Muscle of arm (tissue), 14 donors: ENCODE results near the gene IGFBP7. TPM values are rescaled to one million over a fixed set of nuclear protein-coding genes. Genes with fewer than 3 reads are reported as not detected.

Experiments
- DNase-seq: peaks from one replicate; pipeline ENCODE4 v3.0.0-alpha.2; 2013
- long read RNA-seq, 11 donors: transcript quantifications; one replicate each; lab custom pipeline, GENCODE V29; 2026
- polyA plus RNA-seq, 12 donors: library from polyadenylated mRNA; unstranded; fragments of 120-200 nt; gene quantifications; one replicate each; pipeline ENCODE4 v1.2.1, GENCODE V29; 2013; ENCODE audit not compliant: insufficient read length in 12 of 12

Gene IGFBP7, protein sequence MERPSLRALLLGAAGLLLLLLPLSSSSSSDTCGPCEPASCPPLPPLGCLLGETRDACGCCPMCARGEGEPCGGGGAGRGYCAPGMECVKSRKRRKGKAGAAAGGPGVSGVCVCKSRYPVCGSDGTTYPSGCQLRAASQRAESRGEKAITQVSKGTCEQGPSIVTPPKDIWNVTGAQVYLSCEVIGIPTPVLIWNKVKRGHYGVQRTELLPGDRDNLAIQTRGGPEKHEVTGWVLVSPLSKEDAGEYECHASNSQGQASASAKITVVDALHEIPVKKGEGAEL
- polyA plus RNA-seq = 100 to 1,000 TPM in 11 of 12 donors, not detected in 1; 114 to 158 (median 134) TPM
- long read RNA-seq, donor 1, transcript IGFBP7-201 (5 exons, 1,427 nt) = major isoform, 88 of 173 reads
- long read RNA-seq, donor 1, partial matches to known transcripts = 82 of 173 reads
- long read RNA-seq, donor 1, other reads (novel, unspliced or antisense) = 0 of 173 reads
- long read RNA-seq, donor 2, transcript IGFBP7-201 (5 exons, 1,427 nt) = major isoform, 93 of 310 reads
- long read RNA-seq, donor 2, transcript IGFBP7-203 (4 exons, 1,251 nt) = minor isoform, 7 of 310 reads
- long read RNA-seq, donor 2, partial matches to known transcripts = 184 of 310 reads
- long read RNA-seq, donor 2, other reads (novel, unspliced or antisense) = 26 of 310 reads
- long read RNA-seq, donor 3, transcript IGFBP7-201 (5 exons, 1,427 nt) = major isoform, 48 of 80 reads
- long read RNA-seq, donor 3, partial matches to known transcripts = 31 of 80 reads
- long read RNA-seq, donor 3, other reads (novel, unspliced or antisense) = 0 of 80 reads
- long read RNA-seq, donor 4, transcript IGFBP7-201 (5 exons, 1,427 nt) = major isoform, 39 of 65 reads
- long read RNA-seq, donor 4, partial matches to known transcripts = 19 of 65 reads
- long read RNA-seq, donor 4, other reads (novel, unspliced or antisense) = 7 of 65 reads
- long read RNA-seq, donor 5, transcript IGFBP7-203 (4 exons, 1,251 nt) = minor isoform, 6 of 147 reads
- long read RNA-seq, donor 5, transcript IGFBP7-201 (5 exons, 1,427 nt) = major isoform, 90 of 147 reads
- long read RNA-seq, donor 5, partial matches to known transcripts = 51 of 147 reads
- long read RNA-seq, donor 5, other reads (novel, unspliced or antisense) = 0 of 147 reads
- long read RNA-seq, donor 6, transcript IGFBP7-201 (5 exons, 1,427 nt) = major isoform, 53 of 94 reads
- long read RNA-seq, donor 6, partial matches to known transcripts = 39 of 94 reads
- long read RNA-seq, donor 6, other reads (novel, unspliced or antisense) = 0 of 94 reads
- long read RNA-seq, donor 7, transcript IGFBP7-201 (5 exons, 1,427 nt) = major isoform, 61 of 102 reads
- long read RNA-seq, donor 7, partial matches to known transcripts = 38 of 102 reads
- long read RNA-seq, donor 7, other reads (novel, unspliced or antisense) = 0 of 102 reads
- long read RNA-seq, donor 8, transcript IGFBP7-201 (5 exons, 1,427 nt) = major isoform, 92 of 138 reads
- long read RNA-seq, donor 8, partial matches to known transcripts = 45 of 138 reads
- long read RNA-seq, donor 8, other reads (novel, unspliced or antisense) = 0 of 138 reads
- long read RNA-seq, donor 9, transcript IGFBP7-201 (5 exons, 1,427 nt) = major isoform, 64 of 128 reads
- long read RNA-seq, donor 9, partial matches to known transcripts = 62 of 128 reads
- long read RNA-seq, donor 9, other reads (novel, unspliced or antisense) = 0 of 128 reads
- long read RNA-seq, donor 10, transcript IGFBP7-201 (5 exons, 1,427 nt) = major isoform, 111 of 178 reads
- long read RNA-seq, donor 10, partial matches to known transcripts = 63 of 178 reads
- long read RNA-seq, donor 10, other reads (novel, unspliced or antisense) = 0 of 178 reads
- long read RNA-seq, donor 11, transcript IGFBP7-201 (5 exons, 1,427 nt) = major isoform, 108 of 264 reads
- long read RNA-seq, donor 11, partial matches to known transcripts = 154 of 264 reads
- long read RNA-seq, donor 11, other reads (novel, unspliced or antisense) = 0 of 264 reads

DNA sequence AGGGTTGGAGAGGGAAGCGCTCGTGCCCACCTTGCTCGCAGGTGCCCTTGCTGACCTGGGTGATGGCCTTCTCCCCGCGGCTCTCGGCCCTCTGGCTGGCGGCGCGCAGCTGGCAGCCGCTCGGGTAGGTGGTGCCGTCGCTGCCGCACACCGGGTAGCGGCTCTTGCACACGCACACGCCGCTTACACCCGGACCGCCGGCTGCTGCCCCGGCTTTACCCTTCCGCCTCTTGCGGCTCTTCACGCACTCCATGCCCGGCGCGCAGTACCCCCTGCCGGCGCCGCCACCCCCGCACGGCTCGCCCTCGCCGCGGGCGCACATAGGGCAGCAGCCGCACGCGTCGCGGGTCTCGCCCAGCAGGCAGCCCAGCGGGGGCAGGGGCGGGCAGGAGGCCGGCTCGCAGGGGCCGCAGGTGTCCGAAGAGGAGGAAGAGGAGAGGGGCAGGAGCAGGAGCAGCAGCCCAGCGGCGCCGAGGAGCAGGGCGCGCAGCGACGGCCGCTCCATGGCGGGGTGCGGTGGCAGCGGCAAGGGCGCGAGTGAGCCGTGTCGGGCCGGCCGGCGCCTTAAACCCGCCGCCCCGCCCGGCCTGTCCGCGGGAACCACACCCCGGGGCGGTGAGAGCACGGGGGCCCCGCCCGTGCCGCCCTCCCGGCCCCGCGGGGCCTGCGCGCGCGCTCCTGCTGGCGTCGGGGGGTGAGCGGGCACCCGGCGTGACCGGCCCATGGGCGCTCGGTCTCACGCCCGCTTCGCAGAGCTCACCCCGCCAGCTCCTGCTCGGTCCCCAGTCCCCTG lies at the start of gene IGFBP7:
Gene IGFBP7, minus strand, starts transcription at position 539 of the 793 bp plus-strand sequence. Its CDS starts 34 bp downstream, at position 505.
- DNase-seq = no peak

DNA sequence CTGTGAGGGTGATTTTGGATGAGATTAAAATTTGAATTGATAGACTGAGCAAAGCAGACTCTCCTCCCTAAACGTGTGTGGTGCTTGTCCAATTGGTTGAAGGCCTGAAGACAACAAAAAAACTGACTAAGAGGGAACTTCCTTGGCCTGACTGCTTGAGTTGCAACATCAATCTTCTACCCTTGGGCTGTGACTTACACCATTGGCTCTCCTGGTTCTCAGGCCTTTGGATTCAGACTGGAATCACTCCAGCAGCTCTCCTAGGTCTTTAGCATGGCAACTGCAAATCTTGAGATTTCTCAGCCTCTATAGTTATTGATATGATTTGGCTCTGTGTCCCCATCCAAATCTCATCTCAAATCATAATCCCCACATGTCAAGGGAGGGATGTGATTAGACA lies 49.7 kb upstream of the IGFBP7 start:
- no peak for DNase-seq

DNA sequence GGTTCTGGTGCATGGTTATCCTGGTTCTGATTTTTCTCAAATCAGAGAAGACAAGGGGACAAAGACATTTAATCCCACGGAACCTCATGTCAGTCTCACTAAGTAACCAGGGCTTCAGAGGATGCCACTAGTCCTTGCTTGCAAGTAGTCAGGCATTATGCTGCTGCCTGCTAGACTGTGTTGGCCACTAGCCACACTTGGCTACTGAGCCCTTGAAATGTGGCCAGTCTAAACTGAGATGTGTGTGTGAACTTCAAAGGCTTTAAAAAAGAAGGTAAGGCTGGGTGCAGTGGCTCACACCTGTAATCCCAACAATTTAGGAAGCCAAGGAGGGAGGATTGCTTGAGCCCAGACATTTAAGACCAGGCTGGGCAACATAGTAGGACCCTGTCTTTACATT lies 48.6 kb upstream of the IGFBP7 start:
- DNase-seq = no peak

DNA sequence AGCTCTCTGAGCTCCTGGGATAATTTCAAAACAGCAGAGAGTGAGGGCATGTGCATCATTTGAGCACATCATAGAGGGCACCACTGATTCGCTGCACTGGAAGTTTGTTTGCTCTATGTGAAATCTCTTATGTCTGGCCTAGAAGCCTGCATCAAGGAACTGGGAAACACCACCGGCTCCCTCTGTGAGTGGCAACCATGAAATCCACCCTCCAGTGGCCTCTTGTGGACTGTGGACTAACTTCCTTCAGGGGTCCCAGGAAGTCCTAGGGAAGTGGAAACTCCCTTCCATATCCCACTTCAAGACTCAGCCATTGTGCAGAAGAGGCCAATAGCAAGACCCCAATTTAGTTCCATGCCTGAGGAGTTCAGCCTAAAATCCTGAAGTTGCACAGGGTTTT lies 48.0 kb upstream of the IGFBP7 start:
- DNase-seq = no peak

DNA sequence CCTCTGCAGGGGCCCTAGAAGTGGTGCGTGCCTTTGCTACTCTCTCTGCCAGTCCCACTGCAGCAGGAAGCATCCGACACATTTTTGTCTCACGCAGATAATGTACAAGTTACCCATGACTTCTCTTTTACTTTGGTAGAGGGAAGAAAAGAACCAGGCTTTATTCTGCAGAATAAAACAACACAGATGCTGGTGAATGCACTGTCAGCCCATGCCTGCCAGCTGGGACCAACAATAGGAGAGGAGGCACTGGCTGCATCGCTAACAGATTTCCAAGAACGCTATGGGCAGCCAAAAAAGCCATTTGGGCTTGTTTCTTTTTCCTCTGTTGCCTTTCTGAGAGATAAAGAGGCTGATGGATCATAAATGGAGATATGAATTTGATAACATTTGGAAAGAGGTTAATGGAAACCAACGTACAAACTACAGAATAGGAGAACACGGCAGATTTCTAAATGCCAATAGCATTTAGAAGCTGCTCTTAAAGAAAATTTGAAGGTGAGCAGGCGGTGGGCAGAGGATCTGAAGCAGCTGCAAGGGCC lies 47.5 kb upstream of the IGFBP7 start:
- DNase-seq = no peak

DNA sequence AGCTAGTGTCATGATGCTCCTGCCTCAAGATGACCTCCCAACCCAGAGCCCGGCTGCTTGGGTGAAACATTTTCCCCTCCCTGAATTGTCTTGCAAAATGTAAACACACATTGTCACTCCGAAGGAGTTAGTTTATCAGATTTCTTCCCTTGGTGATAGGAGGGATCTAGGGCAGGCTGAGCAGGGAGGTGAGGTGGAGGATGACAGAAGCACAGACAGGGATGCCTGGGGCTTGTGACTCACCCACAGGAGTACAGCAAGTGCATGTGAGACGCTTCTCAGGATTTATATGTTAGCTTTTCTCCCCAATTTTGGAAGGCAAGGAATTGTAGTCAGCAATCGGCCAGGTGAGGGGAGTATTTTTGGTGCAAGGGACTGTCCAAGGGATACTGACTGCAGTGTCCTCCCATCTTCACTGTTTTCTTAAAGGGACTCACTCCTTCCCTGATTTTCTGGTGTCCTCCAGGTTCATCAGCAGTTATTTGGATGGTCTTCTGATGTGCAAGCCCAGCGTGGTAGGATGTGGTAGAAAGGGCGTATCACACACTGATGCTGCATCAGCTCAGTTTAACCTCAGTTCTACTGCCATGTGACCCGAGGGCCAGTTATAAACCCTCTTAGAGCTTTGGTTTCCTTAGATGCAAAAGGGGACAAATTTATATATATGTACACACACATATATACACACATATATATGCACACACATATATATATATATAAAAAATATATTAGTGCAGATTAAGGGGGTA lies 46.2 kb upstream of the IGFBP7 start:
- DNase-seq = no peak

DNA sequence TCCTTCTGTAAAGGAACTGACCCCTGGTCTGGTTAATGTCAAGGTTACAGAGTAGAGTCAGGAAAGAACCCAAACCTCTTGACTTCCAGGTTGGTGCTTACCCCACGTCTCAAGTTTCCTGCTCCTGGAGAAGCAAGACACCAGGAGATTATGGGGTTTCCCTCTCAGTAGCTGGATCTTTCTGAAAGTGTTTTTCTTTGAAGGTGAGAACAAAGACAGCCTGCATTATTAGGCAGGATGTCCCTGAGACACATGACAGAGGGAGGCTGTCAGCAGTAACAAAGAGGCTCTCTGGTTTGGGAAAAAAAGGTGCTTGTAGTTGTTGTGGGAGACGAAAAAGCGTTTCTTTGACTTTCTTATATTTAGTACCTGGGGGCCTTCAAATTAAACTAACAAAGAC lies 44.7 kb upstream of the IGFBP7 start:
- no peak for DNase-seq

DNA sequence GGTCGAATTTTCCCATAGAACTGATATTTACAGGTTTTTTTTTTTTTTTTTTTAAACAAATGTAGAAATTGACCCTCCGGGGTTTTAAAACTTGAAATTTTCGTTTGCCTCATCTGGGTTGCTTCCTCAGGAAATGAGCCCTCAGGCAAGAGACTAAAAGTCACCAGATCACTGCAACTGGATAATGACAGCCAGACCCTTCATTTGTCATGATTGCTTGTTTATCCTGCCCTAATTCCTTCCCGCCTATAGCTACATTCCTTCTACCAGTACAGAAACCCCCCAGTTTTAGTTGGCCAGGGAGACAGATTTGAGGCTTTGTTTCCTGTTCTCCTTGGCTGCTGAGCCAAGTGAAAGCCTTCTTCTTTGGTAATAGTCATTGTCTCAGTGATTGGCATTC lies 44.0 kb upstream of the IGFBP7 start:
- DNase-seq = no peak

DNA sequence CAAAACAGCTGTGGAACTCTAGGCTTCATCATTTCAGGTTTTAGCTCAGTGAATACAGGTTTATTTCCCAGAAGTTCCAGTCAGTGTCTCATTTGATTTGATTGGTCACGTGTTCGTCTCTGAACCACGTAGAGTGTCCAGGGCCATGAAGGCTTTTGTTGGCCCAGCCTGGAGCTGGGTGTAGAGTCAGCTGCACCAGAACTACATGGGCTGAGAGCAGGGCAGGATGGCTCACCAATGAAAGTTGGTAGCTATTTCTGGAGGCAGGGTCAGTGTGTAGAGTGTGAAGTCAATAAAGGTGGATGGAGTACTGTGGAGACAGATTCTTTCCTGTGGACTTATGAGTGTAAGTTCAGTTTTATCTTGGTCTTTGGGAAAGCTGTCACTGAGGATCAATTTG lies 43.0 kb upstream of the IGFBP7 start:
- no peak for DNase-seq

DNA sequence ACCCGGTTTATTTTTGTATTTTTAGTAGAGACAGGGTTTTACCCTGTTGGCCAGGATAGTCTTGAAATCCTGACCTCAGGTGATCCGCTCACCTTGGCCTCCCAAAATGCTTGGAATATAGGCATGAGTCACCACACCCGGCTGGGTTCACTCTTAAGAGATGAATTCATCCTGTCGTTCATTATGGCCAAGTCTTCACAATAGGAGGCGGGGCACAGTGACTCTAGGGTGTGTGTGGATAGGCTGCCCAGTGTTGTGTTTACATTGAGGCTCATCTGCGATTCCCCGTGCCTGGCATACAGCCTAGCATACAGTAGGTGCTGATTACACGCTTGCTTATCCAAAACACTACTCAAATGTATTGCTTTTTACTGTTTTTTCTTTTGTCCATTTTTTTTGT lies 41.3 kb upstream of the IGFBP7 start:
- no peak for DNase-seq

DNA sequence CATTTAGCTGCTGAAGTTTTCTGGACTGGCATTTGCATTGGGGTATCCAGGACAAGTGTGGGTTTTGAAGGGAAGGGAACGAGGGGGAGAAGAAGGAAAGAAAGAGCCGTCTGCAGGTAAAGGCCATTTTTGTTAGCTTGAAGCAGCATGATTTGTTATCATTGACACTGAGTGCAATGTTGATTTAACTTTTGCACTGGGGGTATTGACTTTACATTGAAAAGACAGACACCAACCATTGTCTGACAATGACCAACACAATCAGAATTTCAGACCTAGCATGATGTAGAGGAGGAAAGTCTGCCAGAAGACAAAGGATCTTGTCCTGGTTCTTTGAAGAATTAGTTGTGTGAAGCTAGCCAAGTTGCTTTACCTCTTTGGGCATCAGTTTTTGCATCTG lies 39.6 kb upstream of the IGFBP7 start:
- DNase-seq = no peak

DNA sequence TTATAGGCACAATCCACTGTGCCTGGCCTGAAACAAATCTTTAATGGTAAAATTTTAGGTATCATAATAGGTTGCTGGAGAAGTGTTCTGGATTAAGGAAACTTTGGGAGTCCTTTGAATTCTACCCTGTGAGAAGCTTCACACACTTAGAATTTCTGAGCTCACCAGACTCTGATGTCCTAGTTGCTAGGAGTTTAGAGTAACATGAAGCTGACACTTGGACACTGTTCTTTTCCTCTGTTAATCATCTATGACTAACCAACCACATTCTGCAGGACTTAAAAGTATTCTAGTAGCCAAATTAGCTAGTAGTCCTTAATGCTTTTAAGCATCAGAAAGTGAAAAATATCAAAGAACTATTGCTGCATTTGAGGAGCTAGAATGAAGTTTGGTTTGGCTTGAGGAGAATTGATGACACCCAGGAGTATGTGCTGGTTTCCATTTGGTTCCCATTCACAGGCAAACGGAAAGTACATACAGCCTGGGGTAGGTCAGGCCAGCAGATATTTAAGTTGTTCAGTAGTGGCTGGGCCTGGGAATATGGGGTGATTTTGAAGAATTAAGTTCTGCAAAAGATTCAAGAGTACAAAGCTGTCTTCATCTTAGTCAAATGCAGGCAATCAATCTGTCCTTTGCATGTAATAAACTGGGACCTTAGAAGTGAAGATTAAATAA lies 38.8 kb upstream of the IGFBP7 start:
- DNase-seq = no peak

DNA sequence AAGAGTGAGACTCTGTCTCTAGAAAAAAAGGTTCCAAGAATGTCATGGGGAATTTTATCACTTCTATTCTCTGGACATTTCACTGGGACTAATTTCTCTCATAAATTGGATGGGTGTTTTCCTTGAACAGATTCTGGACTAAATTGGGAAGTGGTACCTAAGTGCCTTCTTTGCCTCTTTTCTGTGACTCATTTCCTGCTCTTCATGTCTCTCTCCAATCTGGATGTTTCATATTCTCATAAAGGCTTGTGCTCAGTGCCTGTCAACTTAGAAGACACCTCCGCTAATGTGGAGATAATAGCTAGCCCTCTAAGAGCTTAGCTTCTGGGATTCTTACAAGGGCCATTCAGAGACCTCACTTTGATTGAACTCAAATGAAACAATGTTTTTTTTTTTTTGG lies 38.0 kb upstream of the IGFBP7 start:
- DNase-seq = no peak

DNA sequence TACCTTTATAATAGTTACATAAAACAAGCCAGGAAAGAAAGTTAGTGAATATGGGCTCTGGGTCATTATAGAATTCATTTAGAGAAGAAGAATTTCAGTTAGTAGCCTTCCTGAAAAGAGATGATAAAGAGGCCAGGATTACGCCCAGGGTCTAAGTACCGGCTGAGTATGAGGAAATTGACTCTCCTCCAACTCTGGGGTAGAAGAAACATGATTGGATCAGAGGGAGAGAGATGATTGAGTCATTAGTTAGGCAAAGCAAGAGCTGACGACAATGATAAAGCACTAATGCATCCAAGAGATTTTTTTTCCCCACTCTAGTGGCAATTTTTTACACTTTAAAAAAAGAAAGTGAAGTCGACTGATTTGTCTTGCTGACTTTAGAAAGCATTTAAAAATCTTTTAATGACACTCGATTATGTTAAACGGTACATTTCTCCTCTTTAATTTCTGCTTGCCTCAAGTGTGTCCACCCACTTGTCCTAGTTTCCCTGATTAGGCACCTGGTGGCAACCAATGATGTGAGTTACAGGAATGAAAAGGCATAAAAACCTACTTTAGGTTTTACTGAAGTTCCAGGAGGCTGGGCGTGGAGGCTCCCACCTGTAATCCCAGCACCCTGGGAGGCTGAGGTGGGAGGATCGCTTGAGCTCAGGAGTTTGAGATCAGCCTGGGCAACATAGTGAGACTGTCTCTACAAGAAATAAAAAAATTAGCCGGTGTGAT lies 37.3 kb upstream of the IGFBP7 start:
- no peak for DNase-seq

DNA sequence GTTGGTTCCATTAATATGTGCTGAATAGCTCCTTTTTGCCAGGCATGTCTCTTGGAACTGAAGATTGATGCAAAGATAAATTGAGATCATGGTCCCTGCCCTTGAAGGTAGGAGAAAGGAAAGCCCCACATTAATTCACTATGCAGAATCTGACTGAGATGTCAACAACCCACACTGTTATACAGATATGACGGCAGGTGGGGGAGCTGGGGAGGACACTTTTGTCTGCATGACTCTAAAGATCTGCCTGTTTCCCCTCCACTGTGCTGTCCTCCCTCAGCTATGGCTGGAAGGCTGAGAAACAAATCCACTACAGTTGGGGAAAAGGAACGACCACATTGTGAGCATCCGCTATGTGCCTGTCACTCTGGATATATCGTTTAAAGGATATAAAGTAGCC lies 36.3 kb upstream of the IGFBP7 start:
- DNase-seq = no peak

DNA sequence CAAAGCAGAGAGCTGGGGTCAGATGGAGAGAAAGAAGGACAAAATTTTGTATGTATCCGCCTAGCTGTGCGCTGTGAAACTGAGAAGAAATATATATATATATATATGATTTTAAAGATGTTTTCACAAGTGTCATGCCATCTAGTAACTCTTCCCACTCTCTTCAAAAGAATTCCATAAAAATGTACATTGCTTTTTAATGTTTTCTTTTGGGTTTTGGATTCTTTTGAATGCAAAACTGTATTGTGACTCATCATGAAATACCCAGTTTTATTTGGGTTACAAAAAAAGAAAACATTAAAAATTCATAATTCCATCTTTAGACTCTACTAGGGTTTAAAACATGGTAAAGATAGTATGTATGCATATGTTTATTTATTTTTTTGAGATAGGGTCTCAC lies 34.3 kb upstream of the IGFBP7 start:
- DNase-seq = no peak

DNA sequence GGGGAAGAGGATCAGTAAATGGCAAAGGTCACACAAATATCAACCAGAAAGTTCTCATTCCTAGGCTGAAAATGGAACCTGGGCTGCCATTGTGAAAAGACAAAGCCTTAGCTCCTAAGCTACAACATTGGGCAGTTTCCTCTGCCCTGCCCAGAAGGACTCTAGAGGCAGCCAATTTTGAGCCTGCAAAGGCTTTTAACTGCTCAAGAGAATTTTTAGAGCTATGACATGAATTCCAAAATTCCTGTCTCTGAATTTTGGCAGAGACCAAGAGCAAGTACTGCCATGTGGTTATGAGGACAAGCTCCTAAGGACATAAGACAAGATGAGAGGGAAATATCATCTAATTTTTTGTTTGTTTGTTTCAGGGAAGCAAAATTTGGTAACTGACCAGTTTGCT lies 29.6 kb upstream of the IGFBP7 start:
- DNase-seq = no peak
